ENCODE results near the gene BLACAT1.

The BLACAT1 gene

GRCh38 chr1:205499789-205500188 lies 43.9 kb upstream of the BLACAT1 start:
- no peak overlapping the region for H3K4me3 ChIP-seq (ENCODE audit: low read length)
- H3K79me2 ChIP-seq (ENCODE audit: low read length), result no peaks in the 10 kb centered on the region
- H3K27me3 ChIP-seq (replicated peaks; ENCODE audit: insufficient read depth, low read length), result no peaks in the 10 kb centered on the region; the same call in 1 of the 2 replicates
- TF ChIP-seq EZH2phosphoT487 (IDR thresholded peaks at IDR 0.05; ENCODE audit: low read length) (no peak), EZH2 (optimal IDR thresholded peaks at IDR 0.05; ENCODE audit: low read depth, low read length) (no peak)
- TF ChIP-seq, protein P1, sequence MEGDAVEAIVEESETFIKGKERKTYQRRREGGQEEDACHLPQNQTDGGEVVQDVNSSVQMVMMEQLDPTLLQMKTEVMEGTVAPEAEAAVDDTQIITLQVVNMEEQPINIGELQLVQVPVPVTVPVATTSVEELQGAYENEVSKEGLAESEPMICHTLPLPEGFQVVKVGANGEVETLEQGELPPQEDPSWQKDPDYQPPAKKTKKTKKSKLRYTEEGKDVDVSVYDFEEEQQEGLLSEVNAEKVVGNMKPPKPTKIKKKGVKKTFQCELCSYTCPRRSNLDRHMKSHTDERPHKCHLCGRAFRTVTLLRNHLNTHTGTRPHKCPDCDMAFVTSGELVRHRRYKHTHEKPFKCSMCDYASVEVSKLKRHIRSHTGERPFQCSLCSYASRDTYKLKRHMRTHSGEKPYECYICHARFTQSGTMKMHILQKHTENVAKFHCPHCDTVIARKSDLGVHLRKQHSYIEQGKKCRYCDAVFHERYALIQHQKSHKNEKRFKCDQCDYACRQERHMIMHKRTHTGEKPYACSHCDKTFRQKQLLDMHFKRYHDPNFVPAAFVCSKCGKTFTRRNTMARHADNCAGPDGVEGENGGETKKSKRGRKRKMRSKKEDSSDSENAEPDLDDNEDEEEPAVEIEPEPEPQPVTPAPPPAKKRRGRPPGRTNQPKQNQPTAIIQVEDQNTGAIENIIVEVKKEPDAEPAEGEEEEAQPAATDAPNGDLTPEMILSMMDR (IDR thresholded peaks at IDR 0.05; ENCODE audit: low read length), result no peak
- H4K20me1 ChIP-seq (ENCODE audit: insufficient read depth, low read length), result no peaks in the 10 kb centered on the region
- DNase-seq, result no peak
- no peak overlapping the region for H3K9ac ChIP-seq (ENCODE audit: low read length)
- H3F3A ChIP-seq (ENCODE audit: insufficient read depth, low read length), result peaks cover 5% of the 10 kb centered on the region; the same call in 1 of the 2 replicates
- no peaks in the 10 kb centered on the region for H3K9me3 ChIP-seq (replicated peaks; ENCODE audit: insufficient read depth, low read length)
- no peak overlapping the region for H3K4me2 ChIP-seq (ENCODE audit: low read depth, low read length)
- no peaks in the 10 kb centered on the region for H3K9me2 ChIP-seq (replicated peaks; ENCODE audit: insufficient read depth, low read length)
- peaks cover under 1% of the 10 kb centered on the region; the same call in 1 of the 2 replicates for H3K4me1 ChIP-seq (ENCODE audit: low read length)
- H3K27ac ChIP-seq (ENCODE audit: low read length), result no peak overlapping the region
- H2AFZ ChIP-seq (ENCODE audit: low read length), result no peak overlapping the region
- no peaks in the 10 kb centered on the region for H3K36me3 ChIP-seq (replicated peaks; ENCODE audit: insufficient read depth, low read length)

DNA sequence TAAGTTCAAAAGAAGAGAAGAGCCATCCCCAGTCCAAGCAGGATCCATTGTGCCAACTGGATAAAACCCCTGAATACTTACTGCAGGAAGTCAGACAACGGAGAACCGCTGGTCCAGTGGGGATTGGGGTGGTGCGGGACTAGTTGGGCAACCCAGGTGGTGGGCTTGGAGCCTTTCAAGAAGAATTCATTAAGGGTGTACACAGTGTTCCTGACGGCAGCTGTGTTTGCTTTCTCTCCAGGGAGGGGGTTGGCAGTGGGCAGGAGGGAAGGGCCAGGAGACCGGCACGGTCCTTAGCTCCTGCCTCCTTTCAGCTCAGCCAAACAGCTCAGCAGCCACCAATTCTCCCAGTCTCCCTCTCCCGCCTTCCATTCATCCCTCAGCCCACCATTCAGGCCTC lies 41.5 kb upstream of the BLACAT1 start:
- no peaks in the 10 kb centered on the region for H3K9me2 ChIP-seq (replicated peaks; ENCODE audit: insufficient read depth, low read length)
- no peaks in the 10 kb centered on the region for H3K9me3 ChIP-seq (replicated peaks; ENCODE audit: insufficient read depth, low read length)
- DNase-seq, result no peak
- H3F3A ChIP-seq (ENCODE audit: insufficient read depth, low read length), result no peaks in the 10 kb centered on the region
- TF ChIP-seq, protein P1 (IDR thresholded peaks at IDR 0.05; ENCODE audit: low read length), result no peak
- no peak for TF ChIP-seq EZH2phosphoT487 (IDR thresholded peaks at IDR 0.05; ENCODE audit: low read length)
- no peak for TF ChIP-seq EZH2 (optimal IDR thresholded peaks at IDR 0.05; ENCODE audit: low read depth, low read length)
- H3K27me3 ChIP-seq (replicated peaks; ENCODE audit: insufficient read depth, low read length), result peaks cover 16% of the 10 kb centered on the region
- H4K20me1 ChIP-seq (ENCODE audit: insufficient read depth, low read length), result no peaks in the 10 kb centered on the region
- H3K27ac ChIP-seq (ENCODE audit: low read length), result no peak overlapping the region
- no peaks in the 10 kb centered on the region for H3K4me1 ChIP-seq (ENCODE audit: low read length)
- no peaks in the 10 kb centered on the region for H3K79me2 ChIP-seq (ENCODE audit: low read length)
- no peak overlapping the region for H3K4me3 ChIP-seq (ENCODE audit: low read length)
- no peak overlapping the region for H3K9ac ChIP-seq (ENCODE audit: low read length)
- H2AFZ ChIP-seq (ENCODE audit: low read length), result no peak overlapping the region
- H3K36me3 ChIP-seq (replicated peaks; ENCODE audit: insufficient read depth, low read length), result no peaks in the 10 kb centered on the region
- H3K4me2 ChIP-seq (ENCODE audit: low read depth, low read length), result no peak overlapping the region

DNA sequence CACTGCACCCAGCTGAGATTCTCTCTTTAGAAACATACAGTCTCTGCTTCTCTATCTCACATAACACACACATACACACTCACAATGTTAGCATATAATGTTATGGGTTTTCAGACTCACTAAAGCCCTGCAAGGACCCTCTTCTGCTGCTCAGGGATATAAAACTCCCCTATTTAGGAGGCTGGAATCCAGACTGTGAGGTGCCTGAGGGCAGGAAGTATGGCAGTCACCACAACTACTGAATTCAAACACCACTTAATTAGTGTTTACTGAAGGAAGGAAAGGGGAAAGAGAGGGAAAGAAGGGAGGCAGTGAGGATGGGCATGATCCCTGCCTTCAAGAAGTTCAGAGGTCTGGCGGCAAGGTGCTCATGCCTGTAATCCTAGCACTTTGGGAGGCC lies 40.8 kb upstream of the BLACAT1 start:
- no peaks in the 10 kb centered on the region for H3F3A ChIP-seq (ENCODE audit: insufficient read depth, low read length)
- no peak overlapping the region for H3K4me2 ChIP-seq (ENCODE audit: low read depth, low read length)
- no peaks in the 10 kb centered on the region for H3K79me2 ChIP-seq (ENCODE audit: low read length)
- H4K20me1 ChIP-seq (ENCODE audit: insufficient read depth, low read length), result no peaks in the 10 kb centered on the region
- H3K9me2 ChIP-seq (replicated peaks; ENCODE audit: insufficient read depth, low read length), result no peaks in the 10 kb centered on the region
- H3K4me3 ChIP-seq (ENCODE audit: low read length), result no peak overlapping the region
- H3K4me1 ChIP-seq (ENCODE audit: low read length), result no peaks in the 10 kb centered on the region
- no peak overlapping the region for H3K9ac ChIP-seq (ENCODE audit: low read length)
- no peaks in the 10 kb centered on the region for H3K9me3 ChIP-seq (replicated peaks; ENCODE audit: insufficient read depth, low read length)
- H2AFZ ChIP-seq (ENCODE audit: low read length), result no peak overlapping the region
- H3K36me3 ChIP-seq (replicated peaks; ENCODE audit: insufficient read depth, low read length), result no peaks in the 10 kb centered on the region
- H3K27me3 ChIP-seq (replicated peaks; ENCODE audit: insufficient read depth, low read length), result peaks cover 22% of the 10 kb centered on the region
- no peak for DNase-seq
- TF ChIP-seq EZH2 (optimal IDR thresholded peaks at IDR 0.05; ENCODE audit: low read depth, low read length) (no peak), EZH2phosphoT487 (IDR thresholded peaks at IDR 0.05; ENCODE audit: low read length) (no peak)
- TF ChIP-seq, protein P1 (IDR thresholded peaks at IDR 0.05; ENCODE audit: low read length), result no peak
- H3K27ac ChIP-seq (ENCODE audit: low read length), result no peak overlapping the region
